Measurements from ENCODE around the gene ICE1.

- no peak for TF ChIP-seq POLR2A (IDR thresholded peaks at IDR 0.05; ENCODE audit: low read depth, low read length)
- no peak for TF ChIP-seq CTCF (conservative IDR thresholded peaks at IDR 0.05; ENCODE audit: low read depth, low read length)
- TF ChIP-seq CEBPB (IDR thresholded peaks at IDR 0.05; ENCODE audit: low read depth, low read length), result no peak
- no peak for TF ChIP-seq RAD21 (IDR thresholded peaks at IDR 0.05; ENCODE audit: low read length)
- TF ChIP-seq SMC3 (IDR thresholded peaks at IDR 0.05; ENCODE audit: low read depth, low read length), result no peak
Observed at GRCh38 chr5:5404381-5404780, 18.1 kb upstream of the ICE1 start.
